Forelimb muscle (tissue), 1 donor: Measurements from ENCODE around the gene E2F4. TPM values are rescaled to one million over a fixed set of nuclear protein-coding genes. Genes with fewer than 3 reads are reported as not detected.

ENCODE experiments used
- DNase-seq: peaks from one replicate; pipeline ENCODE4 v3.0.0-alpha.2; 2013; ENCODE audit warnings: low read depth
- polyA plus RNA-seq: library from polyadenylated mRNA; unstranded; fragments of 120-200 nt; gene quantifications from one replicate; pipeline ENCODE4 v1.2.1, GENCODE V29; 2013; ENCODE audit not compliant: insufficient read length

Gene E2F4
- polyA plus RNA-seq, 1 donor = 40.5 TPM

DNA sequence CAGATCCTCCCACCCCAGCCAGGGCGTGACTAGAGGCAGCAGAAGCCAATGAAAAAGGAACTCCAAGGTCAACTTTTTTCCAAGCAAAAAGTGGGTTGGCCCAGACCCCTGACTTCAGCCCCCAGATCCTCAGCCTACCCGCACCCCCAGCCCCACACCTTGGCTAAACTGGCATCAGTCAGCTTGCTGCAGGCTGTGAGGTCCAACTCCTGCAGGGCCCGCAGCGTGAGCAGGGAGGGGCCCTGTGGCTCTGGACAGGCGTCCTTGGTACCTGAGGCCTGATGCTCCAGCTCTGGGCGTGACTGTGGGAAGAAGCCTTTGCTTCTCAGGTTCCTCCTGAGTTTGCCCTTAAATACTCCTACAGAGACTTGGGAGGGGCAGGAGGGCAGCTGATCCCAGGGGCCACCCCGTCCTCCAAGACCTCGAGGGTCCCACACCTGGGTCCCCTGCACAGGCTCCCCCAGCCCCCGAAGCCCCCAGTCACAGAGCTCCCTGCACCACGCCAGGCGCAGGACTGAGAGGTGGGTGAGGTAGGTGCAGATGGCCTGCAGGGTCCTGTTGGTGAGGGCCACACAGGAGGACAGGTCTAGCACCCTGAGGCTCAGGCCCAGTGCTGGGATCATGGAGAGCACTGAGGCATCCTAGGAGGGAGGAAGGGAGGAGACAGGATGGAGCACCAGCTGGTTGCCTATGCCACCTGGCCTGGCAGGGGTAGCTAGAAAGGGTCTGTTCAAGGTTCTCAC lies 16.4 kb downstream of the E2F4 start:
- DNase-seq = no peak

DNA sequence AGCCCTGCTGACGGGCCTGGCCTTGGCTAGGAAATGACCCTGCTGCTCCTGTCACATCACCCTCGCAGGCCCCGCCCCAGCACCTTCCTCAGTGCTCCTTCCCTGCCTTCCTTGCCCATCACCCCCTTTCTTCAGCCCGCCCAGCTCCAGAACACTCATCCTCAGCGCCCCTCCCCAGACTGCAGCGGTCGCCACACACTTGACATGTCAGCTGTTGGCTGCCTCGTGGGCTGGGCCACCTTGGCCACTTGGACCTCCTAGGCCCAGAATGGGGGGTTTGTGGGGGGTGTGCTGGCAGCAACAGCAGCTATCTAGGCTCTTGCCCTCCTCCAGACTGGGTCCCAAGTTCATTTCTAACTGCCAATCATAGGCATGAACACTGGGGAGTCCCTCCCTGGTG lies 17.6 kb downstream of the E2F4 start:
- DNase-seq = no peak

DNA sequence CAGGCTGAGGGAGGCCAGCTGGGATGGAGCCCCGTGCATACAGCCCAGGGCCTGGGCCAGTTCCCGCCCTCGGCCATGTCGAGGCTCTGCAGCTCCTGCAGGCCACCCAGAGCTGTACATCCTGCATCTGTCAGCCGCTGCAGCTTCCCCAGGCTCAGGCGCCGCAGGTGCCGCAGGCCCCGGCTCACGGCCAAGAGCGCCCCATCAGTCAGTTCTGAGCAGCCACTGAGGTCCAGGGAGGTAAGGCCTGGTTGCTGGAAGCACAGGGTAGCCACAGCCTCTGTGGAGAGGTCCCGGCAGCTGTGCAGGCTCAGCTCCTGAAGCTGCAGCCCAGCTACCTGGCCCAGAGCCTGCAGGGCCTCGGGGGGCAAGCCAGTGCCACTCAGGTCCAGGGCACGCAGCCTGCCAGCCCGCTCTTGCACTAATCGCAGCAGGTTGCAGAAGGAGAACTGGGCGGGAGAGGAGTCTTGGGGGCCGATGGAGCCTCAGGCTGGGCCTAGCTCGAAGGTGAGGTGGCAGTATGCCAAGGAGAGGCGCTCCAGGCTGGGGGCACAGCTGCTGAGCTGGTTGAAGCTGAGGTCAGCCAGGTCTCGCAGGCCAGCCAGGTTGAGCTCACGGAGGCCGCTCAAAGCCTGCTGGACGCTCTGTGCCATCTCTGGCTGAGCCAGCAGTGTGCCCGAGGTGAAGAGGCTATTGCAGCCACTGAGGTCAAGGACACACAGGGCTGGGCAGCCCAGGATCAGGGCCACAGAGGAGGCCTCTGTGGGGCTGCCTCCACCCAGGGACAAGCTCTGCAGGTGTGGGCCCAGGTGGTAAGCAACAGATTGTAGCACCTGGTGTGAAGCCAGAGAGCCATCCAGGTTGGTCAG lies 18.3 kb downstream of the E2F4 start:
- no peak for DNase-seq

DNA sequence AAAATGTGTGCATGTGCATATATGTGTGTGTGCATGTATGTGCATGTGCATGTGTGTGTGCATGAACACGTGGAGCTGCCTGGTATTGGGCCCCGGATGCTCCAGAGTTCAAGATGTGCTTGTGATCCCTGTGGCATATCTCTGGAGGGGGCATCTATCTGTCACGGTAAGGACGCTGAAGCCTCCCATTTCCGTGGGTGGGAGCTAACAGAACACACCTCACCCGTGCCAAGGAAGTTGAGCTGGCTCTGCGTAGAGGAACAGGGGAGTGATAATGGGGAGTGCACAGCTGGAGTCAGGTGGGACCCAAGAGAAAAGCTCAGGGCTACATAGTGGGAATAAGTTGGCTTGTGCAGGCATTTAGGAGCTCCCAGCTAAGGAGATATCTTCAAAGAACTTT lies 19.7 kb downstream of the E2F4 start:
- no peak for DNase-seq

DNA sequence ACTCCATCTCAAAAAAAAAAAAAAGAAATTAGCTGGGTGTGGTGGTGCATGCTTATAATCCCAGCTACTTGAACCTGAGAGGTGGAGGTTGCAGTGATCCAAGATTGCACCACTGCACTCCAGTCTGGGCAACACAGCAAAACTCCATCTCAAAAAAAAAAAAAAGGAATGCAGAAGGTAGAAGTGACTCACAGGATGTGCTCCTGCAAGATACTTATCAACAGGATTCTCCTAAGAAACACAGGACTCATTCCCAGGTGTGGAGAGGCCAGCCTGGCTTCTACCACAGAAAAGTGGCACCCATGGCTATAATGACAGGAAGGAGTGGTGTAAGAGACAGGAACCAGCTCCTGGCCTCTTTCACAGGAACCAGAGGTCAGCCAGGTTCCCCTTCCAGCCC lies 20.8 kb downstream of the E2F4 start:
- no peak for DNase-seq

DNA sequence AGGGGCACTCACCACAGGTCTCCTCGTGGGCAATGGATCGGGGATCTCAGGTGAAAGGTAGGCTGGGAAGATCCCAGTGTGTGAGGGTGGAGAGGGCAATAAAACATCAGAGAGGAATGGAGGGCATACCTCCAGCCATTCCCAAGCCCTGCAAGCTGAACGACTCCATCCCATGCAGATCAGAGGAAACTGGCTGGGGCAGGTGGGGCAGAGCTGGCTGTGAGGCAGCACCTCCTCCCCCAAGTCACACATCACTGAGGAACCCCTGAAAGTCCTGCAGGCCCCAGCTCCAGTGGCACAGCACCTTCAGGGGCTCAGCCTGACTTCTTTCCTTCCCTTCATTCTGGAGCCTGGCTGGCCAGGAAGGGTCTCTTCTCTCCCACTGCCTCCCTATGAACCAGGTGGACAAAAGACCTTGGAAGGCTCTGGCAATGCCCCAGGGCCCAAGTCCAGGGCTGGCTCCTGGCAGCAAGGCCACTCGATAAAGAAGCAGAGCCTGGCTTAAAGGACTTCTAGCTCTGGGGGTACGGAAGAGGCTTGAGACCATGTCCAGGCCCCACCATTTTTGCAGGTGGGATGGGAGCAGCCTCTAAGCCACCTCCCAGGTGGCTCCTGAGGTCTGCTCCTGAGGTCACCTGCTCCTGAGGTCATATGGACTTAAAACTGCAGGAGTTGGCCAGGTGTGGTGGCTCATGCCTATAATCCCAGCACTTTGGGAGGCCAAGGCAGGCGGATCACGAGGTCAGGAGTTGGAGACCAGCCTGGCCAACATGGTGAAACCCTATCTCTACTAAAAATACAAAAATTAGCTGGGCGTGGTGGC lies 21.5 kb downstream of the E2F4 start:
- no peak for DNase-seq

DNA sequence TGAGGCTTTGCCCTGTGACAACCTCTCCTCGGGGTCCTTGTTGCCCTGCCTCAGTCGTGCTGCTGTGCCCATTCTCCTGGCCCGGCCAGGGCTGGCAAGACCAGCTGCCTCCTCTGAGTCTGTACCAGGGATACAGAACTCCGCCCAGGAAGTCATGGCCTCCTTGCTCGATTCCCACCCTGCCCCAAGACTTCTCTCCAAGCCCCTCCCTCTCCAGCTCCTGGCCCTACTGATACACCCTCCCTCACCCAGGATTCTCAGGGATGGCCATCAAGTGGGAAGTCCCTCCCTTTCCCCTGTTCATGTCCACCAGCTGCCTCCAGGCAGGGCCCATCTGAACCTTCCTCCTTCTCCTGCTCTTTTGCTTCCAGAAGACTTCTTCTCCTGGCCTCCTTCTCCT lies 23.8 kb downstream of the E2F4 start:
- no peak for DNase-seq

DNA sequence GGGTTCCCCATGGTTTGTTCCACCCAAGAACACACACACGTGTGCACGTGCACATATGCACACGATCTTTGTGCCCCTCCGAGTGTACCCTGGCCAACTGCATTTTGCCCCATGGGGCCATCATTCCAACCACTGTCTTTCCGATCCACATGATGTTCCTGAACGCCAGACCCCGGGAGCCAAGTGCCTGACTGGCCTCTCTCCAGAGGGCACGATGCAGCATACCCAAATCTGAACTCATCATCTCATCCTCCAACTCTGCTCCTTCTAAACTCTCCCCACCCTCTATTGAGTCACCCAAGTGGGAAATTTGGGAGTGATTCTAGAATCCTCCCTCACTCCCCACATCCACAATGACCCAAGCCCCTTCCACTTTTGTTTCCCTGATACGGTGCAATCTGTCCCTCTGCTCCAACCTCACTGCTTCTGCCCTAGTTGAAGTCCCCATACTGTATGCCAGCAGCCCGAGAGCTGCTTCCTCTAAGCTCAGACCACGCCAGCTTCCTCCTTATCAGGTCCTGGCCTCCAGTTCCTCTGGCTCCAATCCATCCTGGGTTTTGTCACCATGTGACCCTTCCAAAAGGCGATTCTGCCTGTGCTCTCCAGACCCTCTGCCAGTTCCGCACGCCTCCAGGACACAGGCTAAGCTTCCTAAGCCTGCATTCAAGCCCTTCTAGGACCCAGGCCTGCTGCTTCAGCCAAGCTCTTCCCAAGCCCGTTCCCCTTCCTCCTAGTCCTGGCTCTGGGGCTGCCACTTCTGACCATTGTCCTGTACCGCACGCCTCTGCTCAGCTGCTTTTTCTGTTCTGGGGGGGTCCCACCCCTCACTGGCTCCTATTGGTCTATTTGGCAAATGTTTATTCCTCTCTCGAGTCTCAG lies 24.9 kb downstream of the E2F4 start:
- no peak for DNase-seq

DNA sequence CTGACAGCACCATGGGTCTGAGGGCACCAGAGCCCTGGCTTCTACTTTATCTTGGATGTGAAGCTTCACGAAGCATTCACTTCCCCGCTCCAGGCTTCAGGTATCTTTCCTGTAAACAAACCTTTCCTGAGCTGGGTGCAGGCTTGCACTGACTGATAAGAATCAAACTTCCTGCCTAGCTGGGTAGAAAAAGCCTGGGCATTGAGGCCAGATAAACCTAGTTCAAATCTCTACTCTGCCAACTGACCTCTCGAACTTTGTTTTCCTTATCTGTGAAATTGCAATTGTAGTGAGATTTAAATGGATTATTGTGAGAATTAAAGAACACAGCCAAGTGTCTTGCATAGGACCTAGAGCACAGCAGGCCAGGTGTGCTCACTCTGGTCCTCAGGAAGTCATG lies 32.0 kb downstream of the E2F4 start:
- DNase-seq = no peak

DNA sequence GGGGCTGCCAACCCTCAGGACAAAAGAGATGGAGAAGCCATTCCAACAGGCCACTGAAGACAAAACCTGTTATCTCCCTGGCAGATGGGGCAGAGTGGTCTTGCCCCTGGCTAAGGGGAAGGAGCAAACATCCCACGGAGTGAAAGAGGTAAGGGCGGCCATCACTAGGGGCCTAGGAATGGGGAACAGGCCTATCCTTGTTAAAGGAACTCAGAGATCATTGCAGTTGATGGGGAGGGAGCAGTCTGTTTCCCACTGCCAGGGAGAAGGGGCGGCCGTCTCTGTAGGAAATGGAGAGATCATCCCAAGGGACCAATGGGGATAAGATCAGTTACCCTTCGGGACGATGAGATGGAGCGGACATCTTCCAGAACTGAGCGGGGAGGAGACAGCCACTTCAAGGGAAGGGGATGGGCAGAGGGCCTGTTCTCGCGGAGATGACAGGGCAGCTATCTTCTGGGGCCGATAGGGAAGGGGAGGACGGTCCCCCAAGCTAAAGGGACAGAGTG lies 34.4 kb downstream of the E2F4 start:
- DNase-seq = no peak

DNA sequence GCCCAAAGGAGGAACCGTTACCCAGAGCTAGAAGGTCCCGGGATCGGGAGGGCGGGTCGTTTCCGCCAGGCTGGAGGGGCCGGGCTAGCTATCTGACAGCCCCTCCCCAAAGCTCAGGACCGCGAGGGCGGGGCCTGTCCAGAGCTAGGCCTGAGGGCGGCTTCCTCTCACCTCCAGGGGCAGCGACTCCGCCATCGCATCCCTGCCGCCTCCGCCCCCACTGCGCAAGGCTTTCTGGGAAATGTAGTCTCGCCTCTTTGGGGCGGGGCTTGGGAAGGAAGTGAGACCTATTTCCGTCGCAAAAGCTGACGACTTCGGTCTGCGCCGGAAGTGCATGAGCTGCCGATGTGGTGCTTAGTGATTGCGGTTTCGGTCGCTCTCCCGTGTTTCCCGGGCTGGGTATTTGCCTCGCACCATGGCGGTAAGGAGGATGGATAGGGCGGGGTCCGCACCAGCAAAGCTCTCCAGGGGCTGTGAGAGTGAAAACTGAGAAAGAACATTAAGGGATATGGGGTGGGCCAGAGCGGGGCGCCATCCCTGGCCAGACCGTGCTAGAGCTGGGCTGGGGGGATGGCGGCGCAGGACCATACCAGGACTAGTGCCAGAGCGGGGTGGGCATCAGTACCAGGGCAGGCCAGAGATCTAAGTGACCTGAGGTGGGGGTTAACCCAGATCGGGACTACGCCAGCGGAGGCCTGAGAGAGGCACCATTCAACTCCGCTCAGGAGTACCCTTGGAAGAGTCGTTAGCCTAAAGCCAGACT lies 35.0 kb downstream of the E2F4 start, which contains the start of gene TMEM208:
Gene TMEM208, plus strand, starts transcription at position 327 of the 763 bp plus-strand sequence. Its CDS starts 89 bp downstream, at position 416.
- DNase-seq = peak; percentile 94

DNA sequence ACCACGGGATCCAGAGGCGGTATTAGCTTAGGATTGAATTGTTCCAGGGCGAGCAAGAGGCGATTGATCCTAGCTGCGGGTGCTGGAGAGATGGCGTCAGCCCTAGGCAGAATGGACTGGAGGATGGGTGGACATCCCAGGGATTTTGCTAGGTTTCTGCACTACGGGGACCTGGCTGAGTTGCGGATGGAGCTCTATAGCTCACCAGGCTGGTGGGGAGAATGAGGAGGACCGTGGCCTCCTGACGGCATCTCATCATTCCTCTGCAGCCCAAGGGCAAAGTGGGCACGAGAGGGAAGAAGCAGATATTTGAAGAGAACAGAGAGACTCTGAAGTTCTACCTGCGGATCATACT lies 35.6 kb downstream of the E2F4 start:
- no peak for DNase-seq

DNA sequence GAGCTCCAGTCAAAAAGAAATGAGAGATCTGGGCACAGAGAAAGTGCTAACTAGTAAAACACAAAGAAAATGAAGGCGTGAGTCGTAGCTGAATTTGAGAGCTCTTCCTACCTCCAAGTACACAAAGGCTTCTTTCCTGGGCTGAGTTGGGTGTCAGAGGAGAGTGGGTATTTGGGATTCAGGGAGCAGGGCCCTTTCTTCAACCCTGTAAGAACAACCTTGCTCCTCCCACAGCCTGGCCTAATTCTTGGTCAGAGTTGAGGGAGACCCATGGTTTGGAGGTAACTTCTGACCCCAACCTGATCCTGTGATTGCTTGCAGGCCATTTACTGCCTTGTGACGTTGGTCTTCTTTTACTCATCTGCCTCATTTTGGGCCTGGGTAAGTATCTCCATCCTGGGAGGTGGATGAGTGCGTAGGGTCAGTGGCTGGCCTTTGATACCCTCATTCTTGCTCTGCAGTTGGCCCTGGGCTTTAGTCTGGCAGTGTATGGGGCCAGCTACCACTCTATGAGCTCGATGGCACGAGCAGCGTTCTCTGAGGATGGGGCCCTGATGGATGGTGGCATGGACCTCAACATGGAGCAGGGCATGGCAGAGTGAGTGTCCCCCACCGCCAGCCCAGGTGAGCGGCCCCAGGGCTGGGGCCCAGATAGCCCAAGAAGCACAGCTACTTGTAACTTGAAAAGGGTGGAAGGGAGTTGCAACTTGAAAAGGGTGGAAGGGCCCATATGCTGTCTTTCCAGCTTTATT lies 36.3 kb downstream of the E2F4 start:
- no peak for DNase-seq

DNA sequence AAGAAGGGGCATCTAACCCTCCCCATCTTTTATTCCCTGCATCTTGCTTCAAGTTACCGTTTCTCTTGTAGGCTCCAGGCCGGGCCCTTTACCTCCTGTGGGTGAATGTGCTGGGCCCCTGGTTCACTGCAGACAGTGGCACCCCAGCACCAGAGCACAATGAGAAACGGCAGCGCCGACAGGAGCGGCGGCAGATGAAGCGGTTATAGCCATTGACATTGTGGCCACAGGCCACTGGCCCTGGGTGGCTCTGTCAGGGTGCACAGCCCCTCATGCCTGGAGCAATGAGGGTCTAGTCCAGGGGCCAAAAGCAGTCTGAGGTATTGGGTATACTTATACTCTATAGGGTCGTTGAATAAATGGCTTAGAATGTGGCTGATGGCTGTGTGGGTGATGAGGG lies 37.0 kb downstream of the E2F4 start:
- no peak for DNase-seq

DNA sequence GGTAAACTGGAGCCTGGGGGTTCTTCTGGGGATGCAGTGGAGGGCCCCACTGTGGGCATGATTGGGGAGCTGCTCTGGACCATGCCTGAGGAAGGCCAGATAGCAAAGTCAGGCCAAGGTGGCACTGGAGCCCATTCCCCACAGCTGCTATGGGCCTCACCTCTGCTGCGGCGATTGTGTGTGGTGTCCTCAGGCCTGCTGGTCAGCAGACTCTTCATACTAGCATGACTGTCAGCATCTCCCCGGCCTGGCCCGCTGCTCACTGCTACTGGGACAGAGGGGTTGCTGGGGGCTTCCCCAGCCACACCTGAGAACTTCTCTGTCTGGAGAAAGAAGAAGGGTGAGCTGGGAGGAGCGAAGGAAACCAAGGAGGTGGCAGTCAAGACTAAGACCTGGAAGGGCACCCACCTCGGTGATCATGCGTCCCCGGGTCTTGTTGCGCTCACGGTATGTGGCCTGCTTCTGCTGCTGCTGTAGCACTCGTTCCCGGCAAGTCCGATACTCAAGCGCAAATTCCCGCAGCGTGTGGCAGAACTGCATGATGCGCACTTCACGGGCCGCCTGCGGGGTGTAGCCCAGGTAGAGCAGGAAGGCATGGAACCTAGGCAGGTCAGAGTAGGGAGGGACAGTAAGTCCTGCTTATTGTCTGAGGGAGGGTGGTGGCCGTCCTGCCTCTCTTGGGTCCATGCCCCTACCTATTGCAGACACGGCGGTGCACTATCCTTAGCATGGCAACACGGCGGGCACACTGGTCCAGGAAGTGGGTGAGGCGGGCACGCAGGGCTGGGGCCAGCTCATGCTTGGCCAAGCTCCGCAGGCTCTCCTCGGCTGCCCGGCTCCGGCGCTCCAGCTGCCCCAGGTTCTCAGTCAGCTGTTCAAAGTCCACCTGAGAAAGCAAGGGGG lies 38.2 kb downstream of the E2F4 start:
- DNase-seq = no peak

DNA sequence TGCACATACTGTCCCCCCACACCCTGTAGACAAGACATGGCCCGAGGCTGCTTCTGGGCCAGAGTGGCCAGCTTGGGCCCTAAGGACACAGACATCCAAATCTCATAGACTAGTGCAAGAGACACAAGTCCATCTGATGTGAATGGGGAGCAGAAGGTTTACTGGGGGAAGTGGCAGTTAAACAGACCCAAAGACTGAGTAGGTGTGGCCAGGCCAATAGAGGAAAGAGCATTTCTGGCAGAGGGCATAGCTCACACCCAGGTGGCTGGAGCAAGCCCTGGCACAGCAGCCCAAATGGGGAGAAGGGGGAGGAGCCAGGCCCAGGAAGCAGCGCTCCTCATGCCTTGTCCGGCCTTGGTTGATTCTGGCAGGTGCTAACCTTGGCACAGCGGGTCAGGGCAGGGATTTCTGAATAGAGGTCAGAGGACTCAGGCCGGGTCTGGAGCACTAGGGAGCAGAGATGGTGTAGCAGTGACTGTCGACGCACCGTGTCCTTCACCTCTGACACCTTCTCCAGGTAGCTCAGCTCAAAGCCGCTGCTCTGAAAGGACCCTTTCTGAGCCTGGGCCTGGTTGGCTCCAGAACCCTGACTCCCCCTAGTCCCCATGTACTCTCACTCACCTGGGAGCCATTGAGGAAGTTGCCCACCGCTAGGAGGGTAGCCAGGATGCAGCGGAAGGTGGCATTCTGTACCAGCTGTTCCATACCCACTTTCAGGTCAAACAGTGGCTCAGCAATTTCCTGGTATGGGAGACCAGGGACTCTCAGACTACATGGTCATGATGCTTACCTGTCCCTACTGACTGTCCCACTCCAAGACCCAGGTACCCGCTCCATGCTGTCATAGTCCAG lies 39.1 kb downstream of the E2F4 start:
- DNase-seq = no peak

DNA sequence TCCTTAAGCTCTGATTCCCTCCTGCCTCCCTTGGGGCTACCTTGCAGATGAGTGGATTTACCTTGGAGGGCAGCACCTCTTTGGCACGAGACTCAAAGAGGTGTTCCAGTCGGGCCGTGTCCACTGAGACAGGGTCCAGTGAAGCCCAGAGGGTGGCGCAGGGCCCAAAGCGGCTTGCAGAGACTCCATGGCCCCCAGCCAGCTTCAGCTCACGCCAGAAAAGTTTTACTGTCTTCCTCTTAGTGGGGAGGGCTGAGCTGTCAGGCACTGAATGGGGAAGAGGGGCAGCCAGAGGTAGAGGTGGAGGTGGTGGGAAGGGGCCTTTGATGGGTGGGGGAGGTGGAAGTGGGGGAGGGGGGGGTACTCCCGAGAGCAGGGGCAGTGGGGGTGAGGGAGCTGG lies 41.6 kb downstream of the E2F4 start:
- no peak for DNase-seq
